GM18907 (cell line): ENCODE results near the gene FAM13B.
A peak's percentile ranks its signal among the peaks of the same experiment; 100 is the strongest.

Experiments used
- ATAC-seq: cut with Tn5 transposase; IDR thresholded peaks from one replicate; pipeline ENCODE4 v1.9.1; 2021; ENCODE audit warnings: mild to moderate bottlenecking, moderate library complexity; ENCODE audit not compliant: unreplicated experiment

FAM13B gene

DNA sequence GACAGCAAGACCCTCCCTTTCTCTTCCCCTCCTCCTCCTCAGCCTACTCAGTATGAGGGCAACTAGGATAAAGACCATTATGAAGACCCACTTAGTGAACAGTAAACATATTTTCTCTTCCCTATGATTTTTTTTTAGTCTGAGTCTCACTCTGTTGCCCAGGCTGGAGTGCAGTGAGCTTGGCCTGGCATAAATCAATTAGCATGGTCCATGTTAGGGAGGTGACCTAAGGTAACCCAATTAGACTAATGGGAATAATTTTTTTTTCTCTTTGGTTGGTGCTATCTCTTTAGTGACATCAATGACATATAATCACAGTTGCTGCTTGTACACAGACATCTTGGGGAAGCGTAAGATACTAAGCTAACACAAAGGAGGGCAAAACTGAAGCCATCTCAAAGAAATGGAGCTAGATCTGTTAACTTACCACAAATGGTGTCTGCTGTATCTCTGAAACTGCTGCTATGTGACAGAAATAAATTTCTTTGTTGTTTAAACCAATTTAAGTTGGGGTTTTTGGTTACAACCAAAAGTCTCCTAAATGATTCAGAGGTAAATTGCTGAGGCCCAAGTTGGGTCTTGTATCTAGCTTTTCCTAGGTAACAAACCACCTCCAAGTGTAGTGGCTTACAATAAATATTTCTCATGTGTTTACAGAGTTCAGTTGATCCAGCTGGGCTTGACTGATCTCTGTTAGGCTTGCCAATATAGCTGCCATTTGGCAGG is 130.3 kb downstream of the FAM13B start:
- no peak for ATAC-seq

DNA sequence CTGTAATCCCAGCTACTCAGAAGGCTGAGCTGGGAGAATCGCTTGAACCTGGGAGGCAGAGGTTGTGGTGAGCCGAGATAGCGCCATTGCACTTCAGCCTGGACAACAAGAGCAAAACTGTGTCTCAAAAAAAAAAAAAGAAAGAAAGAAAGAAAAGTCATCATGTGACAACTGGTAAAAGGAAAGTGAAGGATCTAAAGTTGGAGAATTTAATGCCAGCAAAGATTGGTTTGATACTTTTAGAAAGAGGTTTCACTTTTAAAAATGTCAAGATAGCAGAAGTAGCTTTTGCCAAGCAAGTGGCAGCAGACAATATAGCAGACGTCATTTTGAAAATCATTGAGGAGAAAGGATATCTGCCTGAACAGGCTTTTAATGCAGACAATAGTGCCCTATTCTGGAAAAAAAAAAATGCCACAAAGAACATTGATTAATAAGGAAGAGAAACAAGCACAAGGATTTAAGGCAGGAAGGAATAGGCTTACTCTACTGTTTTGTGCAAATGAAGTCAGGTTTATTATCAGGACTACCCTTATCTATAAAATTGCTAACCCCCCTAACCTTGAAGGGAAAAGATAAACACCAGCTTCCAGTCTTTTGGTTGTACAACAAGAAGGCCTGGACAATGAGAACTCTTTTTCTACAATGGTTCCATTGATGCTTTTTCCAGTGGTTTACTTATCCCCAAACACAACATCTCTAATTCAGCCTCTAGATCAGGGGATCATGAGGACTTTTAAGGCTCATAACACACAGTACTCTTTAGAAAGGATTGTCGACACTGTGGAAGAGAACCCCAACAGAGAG is 131.7 kb downstream of the FAM13B start:
- ATAC-seq = no peak

DNA sequence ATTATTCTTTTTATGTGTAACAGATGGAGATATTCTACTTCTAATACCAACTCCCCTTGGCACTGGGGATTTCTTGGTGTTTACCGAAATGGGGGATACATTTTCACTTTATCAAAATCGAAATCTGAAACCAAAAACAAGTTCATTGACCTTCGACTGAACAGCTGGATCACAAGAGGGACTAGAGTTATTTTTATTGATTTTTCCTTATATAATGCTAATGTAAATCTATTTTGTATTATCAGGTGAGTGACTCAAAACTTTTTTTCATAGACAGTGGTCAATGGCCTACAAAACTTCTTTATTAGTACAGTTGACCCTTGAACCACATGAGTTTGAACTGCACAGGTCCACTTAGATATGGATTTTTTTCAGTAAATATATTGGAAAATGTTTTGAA is 133.4 kb downstream of the FAM13B start:
- ATAC-seq = no peak

DNA sequence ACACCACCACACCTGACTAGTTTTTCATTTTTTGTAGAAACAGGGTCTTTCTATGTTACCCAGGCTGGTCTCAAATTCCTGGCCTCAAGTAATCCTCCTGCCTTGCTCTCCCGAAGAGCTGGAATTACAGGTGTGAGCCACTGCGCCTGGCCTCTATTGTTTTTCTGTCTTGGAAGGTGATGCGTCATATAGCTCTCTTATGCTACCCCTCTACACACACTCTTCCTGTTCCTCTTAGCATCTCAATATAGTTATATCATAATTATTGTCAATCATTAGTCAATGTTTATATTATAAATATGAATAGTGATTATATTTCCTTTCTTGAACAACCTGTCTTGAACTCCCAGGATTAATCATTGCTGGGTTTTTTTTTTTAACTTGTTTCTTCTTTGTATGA is 136.3 kb downstream of the FAM13B start:
- ATAC-seq = no peak

DNA sequence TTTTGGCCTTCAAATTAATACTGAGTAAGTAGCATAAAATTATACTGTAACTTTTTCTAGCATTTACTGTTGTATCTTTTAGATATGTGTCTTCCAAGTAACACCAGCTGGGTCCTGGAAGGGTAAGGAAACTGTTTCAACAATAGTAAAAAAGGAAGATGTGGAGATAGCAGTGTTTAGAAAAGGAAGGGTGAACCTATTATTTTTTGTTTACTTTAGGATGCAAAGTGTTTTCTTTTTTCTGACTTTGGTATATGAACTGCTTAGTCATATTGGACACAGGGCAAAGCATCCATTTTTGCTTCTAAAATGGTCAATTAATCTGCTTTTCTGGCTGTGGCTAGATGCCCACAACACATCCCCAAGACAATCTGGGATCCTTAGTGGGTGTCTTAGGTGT is 138.3 kb downstream of the FAM13B start:
- ATAC-seq = no peak

DNA sequence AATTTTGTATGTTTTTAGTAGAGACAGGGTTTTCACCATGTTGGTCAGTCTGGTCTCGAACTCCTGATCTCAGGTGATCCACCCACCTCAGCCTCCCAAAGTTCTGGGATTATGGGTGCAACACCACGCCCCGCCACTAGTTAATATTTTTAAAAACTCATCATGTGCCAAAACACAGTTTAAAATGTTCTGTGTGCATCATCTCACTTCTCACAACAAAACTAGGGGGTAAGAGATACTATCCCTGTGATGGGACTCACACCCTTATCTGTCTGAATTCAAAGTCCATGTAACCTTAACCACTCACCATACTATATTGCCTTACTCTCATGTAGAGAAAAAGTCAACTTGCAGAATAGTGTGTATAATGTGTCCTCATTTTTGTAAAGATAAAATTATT is 141.0 kb downstream of the FAM13B start:
- no peak for ATAC-seq

DNA sequence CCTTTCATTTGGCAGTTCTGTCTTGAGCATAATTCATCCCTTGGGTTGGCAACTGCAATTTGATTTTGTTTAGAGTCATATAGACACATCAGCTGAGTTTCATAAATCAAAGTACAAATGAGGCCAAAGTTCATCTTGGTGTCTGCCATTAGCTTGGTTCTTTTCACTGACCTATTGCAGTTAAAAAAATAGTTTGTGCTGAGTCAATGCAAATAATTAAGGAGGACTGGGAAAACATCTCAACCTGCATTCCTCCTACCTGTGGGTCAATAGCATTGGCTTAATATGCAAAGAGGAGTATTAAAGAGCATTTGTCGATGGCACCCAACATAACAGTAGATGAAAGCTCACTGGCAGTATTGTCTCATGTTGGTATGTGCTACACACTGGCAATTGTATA is 142.0 kb downstream of the FAM13B start:
- no peak for ATAC-seq

DNA sequence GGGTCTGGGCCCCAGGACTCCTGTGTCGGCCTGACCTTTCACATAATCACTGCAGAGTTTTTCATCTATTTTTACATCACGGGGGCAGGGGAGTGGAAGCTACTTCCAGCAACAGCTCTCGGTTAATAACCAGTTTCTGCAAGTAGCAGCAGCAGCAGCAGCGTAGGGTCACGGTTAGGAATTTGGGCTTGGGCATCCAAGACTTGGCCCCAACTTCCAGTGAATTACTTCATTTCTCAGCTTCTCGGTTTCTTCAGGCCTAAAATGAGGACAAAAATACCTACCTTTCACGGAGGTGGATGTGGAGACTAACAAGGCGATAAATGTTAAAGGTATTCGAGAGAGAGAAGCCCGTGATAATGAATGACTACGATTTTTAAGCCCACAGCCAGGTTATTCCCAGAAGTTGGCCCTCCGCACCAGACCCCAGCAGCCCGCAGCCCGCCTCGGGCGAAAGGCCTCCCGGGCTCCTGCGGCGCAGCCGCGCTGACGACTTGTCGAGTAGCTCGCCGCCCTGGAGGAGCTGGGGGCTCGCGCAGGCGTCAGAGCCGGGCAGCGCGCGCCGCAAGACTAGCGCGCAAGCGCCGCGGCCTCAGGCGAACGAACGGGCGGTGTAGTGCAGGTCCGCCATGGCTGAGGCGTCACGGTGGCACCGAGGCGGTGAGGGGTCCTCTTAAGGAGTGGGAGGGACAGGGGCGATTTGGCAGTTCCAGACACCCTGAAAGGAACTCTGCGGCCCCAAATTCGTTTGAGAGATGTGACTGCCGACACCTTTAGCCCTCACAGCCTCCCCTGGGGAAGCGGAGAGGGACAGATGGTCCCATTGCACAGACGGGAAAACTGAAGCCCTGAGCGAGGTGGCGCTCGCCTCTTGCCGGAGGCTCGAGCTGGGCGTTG is 143.8 kb downstream of the FAM13B start, which contains the start of gene PKD2L2:
PKD2L2 (plus strand) TSS at position 595 of the 897 bp plus-strand sequence; CDS start at position 630, 35 bp downstream.
- ATAC-seq = peak; percentile 93

DNA sequence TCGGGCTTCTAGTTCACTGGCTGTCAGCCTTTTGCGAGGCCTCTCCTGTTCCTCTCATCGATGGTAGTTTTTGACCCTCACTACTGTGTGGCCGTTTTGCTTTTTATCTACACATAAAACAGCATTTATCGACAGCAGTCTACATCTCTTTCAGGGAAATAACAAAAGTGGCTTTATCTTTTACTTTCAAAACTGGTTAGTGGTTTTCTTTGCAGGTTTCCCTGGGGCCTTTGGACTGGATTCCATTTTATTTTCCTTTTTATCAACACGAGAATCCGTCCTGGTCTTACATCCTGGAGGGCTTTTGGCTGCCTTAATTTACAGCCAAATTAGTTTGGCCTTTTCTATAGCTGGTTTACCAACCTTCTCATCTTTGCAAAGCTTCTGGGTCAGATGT is 144.4 kb downstream of the FAM13B start:
- no peak for ATAC-seq
